GM12801 (cell line): ENCODE data around the gene WAPL.

Experiments
- TF ChIP-seq, protein P1 (sequence below): IDR thresholded peaks from one replicate; pipeline ENCODE4 v1.5.1; 2011; ENCODE audit warnings: control low read depth; ENCODE audit not compliant: insufficient read length; ENCODE audit errors: extremely low read depth

Gene WAPL

DNA sequence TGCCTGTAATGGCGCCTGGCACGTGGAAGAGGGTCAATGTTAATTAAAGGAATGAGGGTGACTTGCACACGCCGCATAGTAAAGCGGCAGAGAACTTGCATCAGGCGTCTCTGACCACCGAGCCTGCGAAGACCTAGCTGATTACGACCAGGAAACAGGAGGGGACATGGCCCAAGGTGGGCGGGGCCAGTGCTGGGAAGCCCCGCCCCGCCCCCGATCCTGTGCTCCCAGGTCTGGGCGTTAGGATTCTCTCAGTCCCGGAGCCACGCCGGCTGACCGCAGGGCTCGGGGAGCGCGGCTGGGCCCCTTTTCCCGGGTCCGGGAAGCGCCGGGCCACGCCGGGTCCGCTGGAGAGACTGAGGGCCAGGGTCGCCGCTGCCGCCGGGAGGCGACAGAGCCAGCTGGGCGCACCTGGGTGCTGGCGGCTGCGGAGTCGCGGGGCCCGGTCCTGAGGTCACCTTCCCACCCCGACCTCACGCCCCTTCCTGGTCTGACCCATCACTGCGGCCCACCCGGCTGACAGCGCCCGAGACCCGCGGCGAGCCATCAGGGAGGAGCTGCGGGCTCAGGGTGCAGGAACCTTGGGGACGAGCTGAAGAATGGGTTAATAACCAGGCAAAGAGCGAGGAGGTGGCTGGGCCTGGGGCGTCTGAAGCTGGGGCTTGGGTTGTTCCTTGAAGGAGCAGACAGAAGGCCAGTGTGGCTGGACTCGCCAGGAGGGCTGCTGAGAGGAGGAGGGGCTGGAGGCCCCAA, 132.0 kb downstream of the WAPL start:
- TF ChIP-seq, protein P1, sequence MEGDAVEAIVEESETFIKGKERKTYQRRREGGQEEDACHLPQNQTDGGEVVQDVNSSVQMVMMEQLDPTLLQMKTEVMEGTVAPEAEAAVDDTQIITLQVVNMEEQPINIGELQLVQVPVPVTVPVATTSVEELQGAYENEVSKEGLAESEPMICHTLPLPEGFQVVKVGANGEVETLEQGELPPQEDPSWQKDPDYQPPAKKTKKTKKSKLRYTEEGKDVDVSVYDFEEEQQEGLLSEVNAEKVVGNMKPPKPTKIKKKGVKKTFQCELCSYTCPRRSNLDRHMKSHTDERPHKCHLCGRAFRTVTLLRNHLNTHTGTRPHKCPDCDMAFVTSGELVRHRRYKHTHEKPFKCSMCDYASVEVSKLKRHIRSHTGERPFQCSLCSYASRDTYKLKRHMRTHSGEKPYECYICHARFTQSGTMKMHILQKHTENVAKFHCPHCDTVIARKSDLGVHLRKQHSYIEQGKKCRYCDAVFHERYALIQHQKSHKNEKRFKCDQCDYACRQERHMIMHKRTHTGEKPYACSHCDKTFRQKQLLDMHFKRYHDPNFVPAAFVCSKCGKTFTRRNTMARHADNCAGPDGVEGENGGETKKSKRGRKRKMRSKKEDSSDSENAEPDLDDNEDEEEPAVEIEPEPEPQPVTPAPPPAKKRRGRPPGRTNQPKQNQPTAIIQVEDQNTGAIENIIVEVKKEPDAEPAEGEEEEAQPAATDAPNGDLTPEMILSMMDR: no peak

DNA sequence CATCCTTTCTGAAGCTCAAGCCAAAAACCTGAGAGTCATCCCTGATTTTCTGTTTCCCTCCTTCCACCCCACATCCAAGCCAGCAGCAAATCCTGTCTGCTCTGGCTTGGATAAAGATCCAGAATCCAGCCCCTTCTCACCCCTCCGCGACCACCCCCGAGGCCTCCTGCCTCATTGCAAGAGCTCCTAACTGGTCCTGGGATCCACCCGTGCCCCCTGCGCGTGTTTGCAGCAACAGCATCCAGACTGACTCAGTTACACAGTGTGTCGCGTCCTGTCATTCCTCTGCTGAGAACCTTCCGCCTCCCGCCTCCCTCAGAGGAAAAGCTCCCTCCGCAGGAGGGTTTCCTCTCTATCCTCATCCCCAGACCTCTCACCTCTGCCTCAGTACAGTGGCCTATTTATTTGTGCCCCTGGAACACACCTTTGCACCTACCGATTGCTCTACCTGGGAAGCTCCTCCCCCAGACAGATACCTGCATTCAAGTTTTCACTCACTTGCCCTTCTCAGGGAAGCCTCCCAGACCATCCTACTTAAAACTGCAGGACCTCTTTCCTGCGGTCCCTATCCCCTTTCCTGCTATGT, 133.4 kb downstream of the WAPL start:
- TF ChIP-seq, protein P1: no peak

DNA sequence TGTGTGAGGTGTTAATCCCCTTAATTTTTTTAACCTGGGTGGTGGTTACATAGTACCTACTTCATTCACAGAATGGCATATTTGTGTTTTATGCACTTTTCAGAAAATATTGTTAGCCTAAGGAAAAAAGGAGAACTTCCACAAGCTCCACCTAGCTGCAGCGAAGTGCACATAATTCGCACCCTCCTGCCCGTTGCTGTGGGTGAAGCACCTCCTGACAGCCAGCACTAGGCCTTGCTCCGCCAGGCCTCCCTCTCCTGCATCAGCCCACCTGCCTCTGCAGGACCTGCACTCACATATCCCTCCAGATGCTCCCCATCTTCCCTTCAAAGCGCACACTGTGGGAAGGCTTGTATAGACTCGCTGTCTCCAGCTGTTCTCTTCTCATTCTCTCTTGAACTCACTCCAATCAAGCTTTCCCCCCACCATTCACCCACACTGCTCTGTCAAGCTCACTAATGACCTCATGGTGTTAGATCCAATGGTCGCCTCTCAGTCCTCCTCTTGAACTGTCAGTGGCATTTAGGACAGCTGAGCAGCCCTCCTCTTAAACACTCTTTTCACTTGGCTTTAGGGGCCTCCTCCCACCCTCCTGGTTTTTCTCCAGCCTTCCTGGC, 134.3 kb downstream of the WAPL start:
- TF ChIP-seq, protein P1: no peak

DNA sequence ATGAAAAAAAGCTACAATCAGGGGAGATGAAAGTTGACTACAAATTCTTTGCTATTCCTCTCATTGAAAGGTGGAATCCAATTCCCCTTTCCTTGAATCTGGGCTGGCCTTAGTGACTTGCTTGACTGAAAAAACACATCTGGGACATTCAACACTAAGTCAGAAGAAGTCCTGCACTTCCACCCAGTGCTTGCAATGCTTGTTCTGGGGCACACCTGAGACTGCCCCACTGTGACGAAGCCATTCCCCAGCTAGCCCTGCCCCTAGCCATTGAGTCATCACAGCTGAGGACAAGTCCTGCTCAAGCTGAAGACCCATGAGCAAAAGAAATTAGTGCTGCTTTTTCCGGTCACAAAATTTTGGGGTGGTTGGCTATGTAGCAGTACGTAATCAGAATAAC, 135.8 kb downstream of the WAPL start:
- TF ChIP-seq, protein P1: no peak
